ENCODE measurements around the gene MTG2. TPM values are rescaled to one million over a fixed set of nuclear protein-coding genes. Genes with fewer than 3 reads are reported as not detected.

The MTG2 gene
- total RNA-seq, 1 experiment from 2014 or later, result 27.9 TPM

DNA sequence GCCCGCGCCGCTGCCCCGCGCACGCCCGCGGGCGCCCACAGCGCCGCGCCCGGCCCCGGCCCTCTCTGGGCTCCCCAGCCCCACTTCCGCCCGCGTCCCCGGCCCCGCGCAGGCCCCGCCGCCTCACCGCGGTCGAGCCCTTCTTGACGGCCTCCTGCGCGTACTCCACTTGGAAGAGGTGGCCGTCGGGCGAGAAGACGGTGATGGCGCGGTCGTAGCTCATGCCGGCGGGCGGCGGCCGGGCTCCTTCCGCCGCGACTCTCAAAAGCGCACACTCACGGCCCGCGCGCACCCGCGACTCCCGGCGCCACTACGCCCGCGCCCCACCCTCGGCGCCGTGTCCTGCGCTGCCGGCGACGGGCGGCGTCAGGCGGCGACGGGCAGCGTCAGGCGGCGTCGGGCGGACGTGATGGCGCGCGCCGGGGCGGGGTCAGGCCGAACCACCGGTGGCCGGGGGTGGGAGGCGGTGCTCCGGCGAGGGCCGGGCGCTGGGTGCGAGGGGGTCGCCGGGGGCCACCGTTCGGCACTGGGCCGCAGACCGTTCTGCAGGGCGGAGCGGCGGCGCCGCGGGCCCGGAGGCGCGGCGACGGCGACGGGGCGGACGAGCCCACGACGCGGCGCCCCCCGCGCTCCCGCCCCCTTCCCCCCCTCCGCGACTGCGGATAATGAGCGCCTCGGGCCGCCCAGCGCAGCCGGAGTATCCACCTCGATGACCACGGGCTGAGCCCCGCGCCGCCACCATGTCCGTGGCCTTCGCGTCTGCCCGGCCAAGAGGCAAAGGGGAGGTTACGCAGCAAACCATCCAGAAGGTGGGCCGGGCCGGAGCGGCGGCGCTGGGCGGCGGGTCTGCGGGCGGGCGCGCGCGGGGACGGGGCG, 39.5 kb upstream of the MTG2 start, which contains the start of the genes PSMA7 and SS18L1 (continued):
- TF ChIP-seq, protein P1, sequence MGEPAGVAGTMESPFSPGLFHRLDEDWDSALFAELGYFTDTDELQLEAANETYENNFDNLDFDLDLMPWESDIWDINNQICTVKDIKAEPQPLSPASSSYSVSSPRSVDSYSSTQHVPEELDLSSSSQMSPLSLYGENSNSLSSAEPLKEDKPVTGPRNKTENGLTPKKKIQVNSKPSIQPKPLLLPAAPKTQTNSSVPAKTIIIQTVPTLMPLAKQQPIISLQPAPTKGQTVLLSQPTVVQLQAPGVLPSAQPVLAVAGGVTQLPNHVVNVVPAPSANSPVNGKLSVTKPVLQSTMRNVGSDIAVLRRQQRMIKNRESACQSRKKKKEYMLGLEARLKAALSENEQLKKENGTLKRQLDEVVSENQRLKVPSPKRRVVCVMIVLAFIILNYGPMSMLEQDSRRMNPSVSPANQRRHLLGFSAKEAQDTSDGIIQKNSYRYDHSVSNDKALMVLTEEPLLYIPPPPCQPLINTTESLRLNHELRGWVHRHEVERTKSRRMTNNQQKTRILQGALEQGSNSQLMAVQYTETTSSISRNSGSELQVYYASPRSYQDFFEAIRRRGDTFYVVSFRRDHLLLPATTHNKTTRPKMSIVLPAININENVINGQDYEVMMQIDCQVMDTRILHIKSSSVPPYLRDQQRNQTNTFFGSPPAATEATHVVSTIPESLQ (CRISPR knock-in tag; IDR thresholded peaks at IDR 0.05), result no peak
- TF ChIP-seq CREM (CRISPR knock-in tag; IDR thresholded peaks at IDR 0.05) (peak; percentile 80; the same call in 1 of the 2 replicates), JAZF1 (CRISPR knock-in tag; IDR thresholded peaks at IDR 0.05) (no peak), TP53 (CRISPR knock-in tag; IDR thresholded peaks at IDR 0.05) (0 out of 2 replicates have a peak, but pooled peaks have one; percentile 36), ZNF121 (CRISPR knock-in tag; IDR thresholded peaks at IDR 0.05) (no peak), ZNF671 (CRISPR knock-in tag; IDR thresholded peaks at IDR 0.05) (no peak), TEAD1 (CRISPR knock-in tag; IDR thresholded peaks at IDR 0.05) (no peak)

DNA sequence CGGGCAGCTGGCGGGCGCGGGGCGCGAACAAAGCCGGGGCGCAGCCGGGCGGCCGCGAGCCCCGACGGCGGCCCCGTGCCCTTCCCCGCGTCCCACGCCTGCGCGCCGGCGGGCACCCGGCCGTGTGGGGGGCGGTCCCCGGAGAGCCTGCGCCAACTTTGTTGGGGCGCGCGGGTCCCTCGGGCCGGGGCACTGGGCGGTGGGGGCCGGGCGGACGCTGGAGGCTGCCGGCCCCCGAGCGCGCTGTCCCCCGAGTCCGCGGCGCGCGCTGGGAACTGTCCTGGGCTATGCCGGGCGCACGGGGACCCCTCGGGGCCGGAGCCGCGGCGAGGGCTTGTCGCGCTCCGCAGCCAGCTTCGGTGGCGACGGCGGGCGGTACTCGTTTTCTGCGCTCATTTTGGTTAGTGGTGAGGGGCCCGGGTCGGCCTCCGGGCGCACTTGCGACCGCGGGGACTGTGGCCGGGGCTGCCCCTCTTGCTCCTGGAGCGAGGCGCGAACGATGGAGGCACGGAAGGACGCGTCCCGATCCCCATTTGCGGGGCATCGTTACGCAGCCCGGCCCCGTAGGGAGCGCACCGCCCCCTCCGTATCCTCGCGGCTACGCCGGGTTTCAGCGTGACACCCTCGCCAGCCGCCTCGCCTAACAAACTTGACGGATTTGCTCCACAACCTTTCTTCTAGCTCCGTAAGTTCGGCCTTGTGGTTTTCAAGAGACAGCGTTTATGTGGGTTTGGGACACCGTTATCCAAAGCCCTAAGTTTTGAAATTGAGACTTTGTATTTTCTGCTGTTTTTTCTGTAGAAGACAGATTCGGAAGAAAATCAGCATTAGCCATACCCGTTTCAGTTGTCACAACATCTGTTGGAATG, 38.6 kb upstream of the MTG2 start:
- ChIA-PET CTCF (interaction anchor here (2.2 kb wide), 1 partner anchor 12 kb away, joined by 16 read pairs; no protein-coding TSS in a partner anchor), POLR2A (no interaction called here)
- H3K4me1 Mint-ChIP-seq, result peaks cover 35% of the 10 kb centered on the region
- peaks cover 25% of the 10 kb centered on the region for H3K36me3 Mint-ChIP-seq
- peak; percentile 58 for DNase-seq (ENCODE audit: low spot score)
- peak; percentile 29 for ATAC-seq
- TF ChIP-seq, protein P2, sequence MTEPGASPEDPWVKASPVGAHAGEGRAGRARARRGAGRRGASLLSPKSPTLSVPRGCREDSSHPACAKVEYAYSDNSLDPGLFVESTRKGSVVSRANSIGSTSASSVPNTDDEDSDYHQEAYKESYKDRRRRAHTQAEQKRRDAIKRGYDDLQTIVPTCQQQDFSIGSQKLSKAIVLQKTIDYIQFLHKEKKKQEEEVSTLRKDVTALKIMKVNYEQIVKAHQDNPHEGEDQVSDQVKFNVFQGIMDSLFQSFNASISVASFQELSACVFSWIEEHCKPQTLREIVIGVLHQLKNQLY (CRISPR knock-in tag; IDR thresholded peaks at IDR 0.05), result no peak
- TF ChIP-seq ZNF263 (CRISPR knock-in tag; IDR thresholded peaks at IDR 0.05; ENCODE audit: low read depth) (no peak), FOXP1 (CRISPR knock-in tag; IDR thresholded peaks at IDR 0.05; ENCODE audit: borderline replicate concordance) (0 out of 2 replicates have a peak, but pooled peaks have one; percentile 41), TEAD1 (CRISPR knock-in tag; IDR thresholded peaks at IDR 0.05) (0 out of 2 replicates have a peak, but pooled peaks have one; percentile 14), GABPB1 (CRISPR knock-in tag; IDR thresholded peaks at IDR 0.05) (peak; percentile 21; the same call in 1 of the 2 replicates)
- TF ChIP-seq, protein P3, sequence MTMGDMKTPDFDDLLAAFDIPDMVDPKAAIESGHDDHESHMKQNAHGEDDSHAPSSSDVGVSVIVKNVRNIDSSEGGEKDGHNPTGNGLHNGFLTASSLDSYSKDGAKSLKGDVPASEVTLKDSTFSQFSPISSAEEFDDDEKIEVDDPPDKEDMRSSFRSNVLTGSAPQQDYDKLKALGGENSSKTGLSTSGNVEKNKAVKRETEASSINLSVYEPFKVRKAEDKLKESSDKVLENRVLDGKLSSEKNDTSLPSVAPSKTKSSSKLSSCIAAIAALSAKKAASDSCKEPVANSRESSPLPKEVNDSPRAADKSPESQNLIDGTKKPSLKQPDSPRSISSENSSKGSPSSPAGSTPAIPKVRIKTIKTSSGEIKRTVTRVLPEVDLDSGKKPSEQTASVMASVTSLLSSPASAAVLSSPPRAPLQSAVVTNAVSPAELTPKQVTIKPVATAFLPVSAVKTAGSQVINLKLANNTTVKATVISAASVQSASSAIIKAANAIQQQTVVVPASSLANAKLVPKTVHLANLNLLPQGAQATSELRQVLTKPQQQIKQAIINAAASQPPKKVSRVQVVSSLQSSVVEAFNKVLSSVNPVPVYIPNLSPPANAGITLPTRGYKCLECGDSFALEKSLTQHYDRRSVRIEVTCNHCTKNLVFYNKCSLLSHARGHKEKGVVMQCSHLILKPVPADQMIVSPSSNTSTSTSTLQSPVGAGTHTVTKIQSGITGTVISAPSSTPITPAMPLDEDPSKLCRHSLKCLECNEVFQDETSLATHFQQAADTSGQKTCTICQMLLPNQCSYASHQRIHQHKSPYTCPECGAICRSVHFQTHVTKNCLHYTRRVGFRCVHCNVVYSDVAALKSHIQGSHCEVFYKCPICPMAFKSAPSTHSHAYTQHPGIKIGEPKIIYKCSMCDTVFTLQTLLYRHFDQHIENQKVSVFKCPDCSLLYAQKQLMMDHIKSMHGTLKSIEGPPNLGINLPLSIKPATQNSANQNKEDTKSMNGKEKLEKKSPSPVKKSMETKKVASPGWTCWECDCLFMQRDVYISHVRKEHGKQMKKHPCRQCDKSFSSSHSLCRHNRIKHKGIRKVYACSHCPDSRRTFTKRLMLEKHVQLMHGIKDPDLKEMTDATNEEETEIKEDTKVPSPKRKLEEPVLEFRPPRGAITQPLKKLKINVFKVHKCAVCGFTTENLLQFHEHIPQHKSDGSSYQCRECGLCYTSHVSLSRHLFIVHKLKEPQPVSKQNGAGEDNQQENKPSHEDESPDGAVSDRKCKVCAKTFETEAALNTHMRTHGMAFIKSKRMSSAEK (CRISPR knock-in tag; IDR thresholded peaks at IDR 0.05; ENCODE audit: borderline replicate concordance), result no peak
- TF ChIP-seq, protein P4, sequence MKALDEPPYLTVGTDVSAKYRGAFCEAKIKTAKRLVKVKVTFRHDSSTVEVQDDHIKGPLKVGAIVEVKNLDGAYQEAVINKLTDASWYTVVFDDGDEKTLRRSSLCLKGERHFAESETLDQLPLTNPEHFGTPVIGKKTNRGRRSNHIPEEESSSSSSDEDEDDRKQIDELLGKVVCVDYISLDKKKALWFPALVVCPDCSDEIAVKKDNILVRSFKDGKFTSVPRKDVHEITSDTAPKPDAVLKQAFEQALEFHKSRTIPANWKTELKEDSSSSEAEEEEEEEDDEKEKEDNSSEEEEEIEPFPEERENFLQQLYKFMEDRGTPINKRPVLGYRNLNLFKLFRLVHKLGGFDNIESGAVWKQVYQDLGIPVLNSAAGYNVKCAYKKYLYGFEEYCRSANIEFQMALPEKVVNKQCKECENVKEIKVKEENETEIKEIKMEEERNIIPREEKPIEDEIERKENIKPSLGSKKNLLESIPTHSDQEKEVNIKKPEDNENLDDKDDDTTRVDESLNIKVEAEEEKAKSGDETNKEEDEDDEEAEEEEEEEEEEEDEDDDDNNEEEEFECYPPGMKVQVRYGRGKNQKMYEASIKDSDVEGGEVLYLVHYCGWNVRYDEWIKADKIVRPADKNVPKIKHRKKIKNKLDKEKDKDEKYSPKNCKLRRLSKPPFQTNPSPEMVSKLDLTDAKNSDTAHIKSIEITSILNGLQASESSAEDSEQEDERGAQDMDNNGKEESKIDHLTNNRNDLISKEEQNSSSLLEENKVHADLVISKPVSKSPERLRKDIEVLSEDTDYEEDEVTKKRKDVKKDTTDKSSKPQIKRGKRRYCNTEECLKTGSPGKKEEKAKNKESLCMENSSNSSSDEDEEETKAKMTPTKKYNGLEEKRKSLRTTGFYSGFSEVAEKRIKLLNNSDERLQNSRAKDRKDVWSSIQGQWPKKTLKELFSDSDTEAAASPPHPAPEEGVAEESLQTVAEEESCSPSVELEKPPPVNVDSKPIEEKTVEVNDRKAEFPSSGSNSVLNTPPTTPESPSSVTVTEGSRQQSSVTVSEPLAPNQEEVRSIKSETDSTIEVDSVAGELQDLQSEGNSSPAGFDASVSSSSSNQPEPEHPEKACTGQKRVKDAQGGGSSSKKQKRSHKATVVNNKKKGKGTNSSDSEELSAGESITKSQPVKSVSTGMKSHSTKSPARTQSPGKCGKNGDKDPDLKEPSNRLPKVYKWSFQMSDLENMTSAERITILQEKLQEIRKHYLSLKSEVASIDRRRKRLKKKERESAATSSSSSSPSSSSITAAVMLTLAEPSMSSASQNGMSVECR (CRISPR knock-in tag; IDR thresholded peaks at IDR 0.05; ENCODE audit: borderline replicate concordance), result peak; percentile 52; the same call in 1 of the 2 replicates
- TF ChIP-seq, protein P5, sequence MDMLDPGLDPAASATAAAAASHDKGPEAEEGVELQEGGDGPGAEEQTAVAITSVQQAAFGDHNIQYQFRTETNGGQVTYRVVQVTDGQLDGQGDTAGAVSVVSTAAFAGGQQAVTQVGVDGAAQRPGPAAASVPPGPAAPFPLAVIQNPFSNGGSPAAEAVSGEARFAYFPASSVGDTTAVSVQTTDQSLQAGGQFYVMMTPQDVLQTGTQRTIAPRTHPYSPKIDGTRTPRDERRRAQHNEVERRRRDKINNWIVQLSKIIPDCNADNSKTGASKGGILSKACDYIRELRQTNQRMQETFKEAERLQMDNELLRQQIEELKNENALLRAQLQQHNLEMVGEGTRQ (CRISPR knock-in tag; IDR thresholded peaks at IDR 0.05), result no peak
- TF ChIP-seq, protein P6, sequence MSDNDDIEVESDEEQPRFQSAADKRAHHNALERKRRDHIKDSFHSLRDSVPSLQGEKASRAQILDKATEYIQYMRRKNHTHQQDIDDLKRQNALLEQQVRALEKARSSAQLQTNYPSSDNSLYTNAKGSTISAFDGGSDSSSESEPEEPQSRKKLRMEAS (CRISPR knock-in tag; IDR thresholded peaks at IDR 0.05), result peak; percentile 32; the same call in 1 of the 2 replicates
- no peak overlapping the region; the same call in 1 of the 2 replicates for H3K27ac Mint-ChIP-seq
- H3K27me3 Mint-ChIP-seq (ENCODE audit: low read depth), result no peaks in the 10 kb centered on the region
- H3K9me3 Mint-ChIP-seq, result no peaks in the 10 kb centered on the region
- peak overlapping the region; percentile 81 for H3K4me3 Mint-ChIP-seq

Data from WTC11 (cell line).